IMR-90 (cell line): Measurements from ENCODE around the gene HUWE1. TPM values are rescaled to one million over a fixed set of nuclear protein-coding genes. Genes with fewer than 3 reads are reported as not detected.
"Not testable (repeated sequence)": the region's sequence is repeated elsewhere in the genome, so short reads cannot be mapped to it uniquely, and the experiment has no call there.

ENCODE experiments used
- ATAC-seq: fragments of 200-7000 bp; cut with Tn5 transposase; 2 replicates; pipeline ENCODE4 v1.9.1; 2020; ENCODE audit warnings: low read depth, mild to moderate bottlenecking, moderate library complexity
- BruUV-seq: library from RNA; stranded (reverse); fragments of 400-500 nt; replicated peaks from 2 replicates; lab custom pipeline; 2021; lab: Mats Ljungman, UMichigan
- CTCF ChIA-PET: fragments of 300-600 bp; formaldehyde crosslinking; extraction: SDS; loops from one replicate; lab custom pipeline; 2021; ENCODE audit warnings: antibody characterized with exemption; lab: Yijun Ruan, JAX
- POLR2A ChIA-PET: fragments of 300-600 bp; sonication (Branson Sonifier 250); formaldehyde crosslinking; loops from one replicate; lab custom pipeline; 2022; ENCODE audit warnings: antibody characterized with exemption; ENCODE audit not compliant: unreplicated experiment; lab: Charles Lee
- DNase-seq: peaks from one replicate; pipeline ENCODE4 v3.0.0; 2013
- H2AFZ ChIP-seq: replicated peaks from 2 replicates; pipeline ENCODE3; 2013; ENCODE audit warnings: low read length, mild to moderate bottlenecking; ENCODE audit not compliant: poor library complexity
- H2AK5ac ChIP-seq: 2 replicates; pipeline ENCODE4 v1.6.1; 2013; ENCODE audit warnings: low read depth, low read length, inconsistent platforms
- H2AK9ac ChIP-seq: replicated peaks from 2 replicates; pipeline ENCODE3; 2013; ENCODE audit warnings: mild to moderate bottlenecking, low read depth, low read length, moderate library complexity; ENCODE audit not compliant: poor library complexity
- H2BK120ac ChIP-seq: 2 replicates; pipeline ENCODE4 v1.6.1; 2013; ENCODE audit warnings: low read depth, low read length, inconsistent platforms
- H2BK15ac ChIP-seq: 3 replicates; pipeline ENCODE4 v1.6.1; 2013; ENCODE audit warnings: low read depth, low read length, inconsistent platforms
- H2BK20ac ChIP-seq: 2 replicates; pipeline ENCODE4 v1.6.1; 2013; ENCODE audit warnings: low read depth, mild to moderate bottlenecking, inconsistent platforms, low read length, moderate library complexity
- H2BK5ac ChIP-seq: 2 replicates; pipeline ENCODE4 v1.6.1; 2013; ENCODE audit warnings: mild to moderate bottlenecking, low read depth, low read length, inconsistent platforms; ENCODE audit not compliant: poor library complexity, severe bottlenecking
- H3K14ac ChIP-seq: replicated peaks from 2 replicates; pipeline ENCODE4 v1.6.1; 2013; ENCODE audit warnings: low read depth, low read length, inconsistent platforms
- H3K18ac ChIP-seq: 2 replicates; pipeline ENCODE4 v1.6.1; 2013; ENCODE audit warnings: low read depth, low read length, control low read depth
- H3K23ac ChIP-seq: 2 replicates; pipeline ENCODE4 v1.6.1; 2013; ENCODE audit warnings: low read depth, low read length, inconsistent platforms
- H3K27ac ChIP-seq: 2 replicates; pipeline ENCODE4 v1.5.1; 2013; ENCODE audit warnings: mild to moderate bottlenecking, control low read depth, low read length; ENCODE audit not compliant: insufficient read depth
- H3K27me3 ChIP-seq: 2 replicates; pipeline ENCODE4 v1.6.1; 2013; ENCODE audit warnings: low read length; ENCODE audit not compliant: control insufficient read depth, insufficient read depth
- H3K36me3 ChIP-seq: 2 replicates; pipeline ENCODE4 v1.6.1; 2013; ENCODE audit warnings: low read length, mixed read lengths; ENCODE audit not compliant: control insufficient read depth, insufficient read depth
- H3K4ac ChIP-seq: 2 replicates; pipeline ENCODE4 v1.6.1; 2013; ENCODE audit warnings: low read depth, low read length, inconsistent platforms
- H3K4me1 ChIP-seq: 2 replicates; pipeline ENCODE4 v1.6.1; 2013; ENCODE audit warnings: low read length, mixed read lengths; ENCODE audit not compliant: control insufficient read depth, insufficient read depth
- H3K4me2 ChIP-seq: 2 replicates; pipeline ENCODE4 v1.6.1; 2013; ENCODE audit warnings: low read depth, mild to moderate bottlenecking, control low read depth, low read length, moderate library complexity
- H3K4me3 ChIP-seq: 2 replicates; pipeline ENCODE4 v1.5.1; 2013; ENCODE audit warnings: low read depth, mild to moderate bottlenecking, control low read depth, low read length, moderate library complexity; ENCODE audit not compliant: insufficient read depth
- H3K56ac ChIP-seq: 2 replicates; pipeline ENCODE4 v1.6.1; 2013; ENCODE audit warnings: low read length, inconsistent platforms; ENCODE audit not compliant: insufficient read depth; ENCODE audit errors: extremely low read depth
- H3K79me1 ChIP-seq, 2 experiments: 2 replicates each; pipeline ENCODE4 v1.6.1; 2013; ENCODE audit warnings: low read length in 2 of 2, inconsistent platforms in 1 of 2, low read depth in 1 of 2
- H3K9ac ChIP-seq: 2 replicates; pipeline ENCODE4 v1.6.1; 2013; ENCODE audit warnings: low read depth, low read length, control low read depth
- H3K9me1 ChIP-seq: 2 replicates; pipeline ENCODE4 v1.6.1; 2013; ENCODE audit warnings: low read length, inconsistent platforms; ENCODE audit not compliant: insufficient read depth
- H3K9me3 ChIP-seq: 2 replicates; pipeline ENCODE4 v1.6.1; 2013; ENCODE audit warnings: low read length; ENCODE audit not compliant: control insufficient read depth, insufficient read depth
- H4K20me1 ChIP-seq: 2 replicates; pipeline ENCODE4 v1.6.1; 2013; ENCODE audit warnings: low read length, inconsistent platforms; ENCODE audit not compliant: insufficient read depth
- H4K5ac ChIP-seq: 2 replicates; pipeline ENCODE4 v1.6.1; 2013; ENCODE audit warnings: mild to moderate bottlenecking, low read depth, low read length, control low read depth
- H4K8ac ChIP-seq, 2 experiments: 2 replicates each; pipeline ENCODE4 v1.6.1; 2013; ENCODE audit warnings: low read depth in 2 of 2, low read length in 2 of 2, control low read depth in 1 of 2, inconsistent platforms in 1 of 2
- H4K91ac ChIP-seq: 2 replicates; pipeline ENCODE4 v1.6.1; 2013; ENCODE audit warnings: low read depth, low read length, inconsistent platforms; ENCODE audit not compliant: insufficient read depth
- WGBS, 2 experiments: methylation state at CpG; one replicate each; pipeline versions ENCODE4 v1.1.5 to v1.1.7; 2013; ENCODE audit warnings: missing lambda C conversion rate in 2 of 2; ENCODE audit not compliant: insufficient read length in 1 of 2; ENCODE audit errors: extremely low coverage in 2 of 2; 5-methylcytosine and 5-hydroxymethylcytosine counted together
- dilution Hi-C: fragments of 300-500 bp; cut with HindIII; formaldehyde crosslinking; loops from one replicate; pipeline ENCODE4 v1.14.3; 2018; ENCODE audit warnings: low sequenced_read_pairs; ENCODE audit not compliant: unreplicated experiment
- in situ Hi-C: fragments of 300-500 bp; cut with MboI; formaldehyde crosslinking; loops from 3 replicates; pipeline ENCODE4 v1.14.3; 2019; ENCODE audit warnings: low sequenced_read_pairs, inconsistent platforms, mixed read lengths
- intact Hi-C: fragments of 100-400 bp; cut with micrococcal nuclease; formaldehyde crosslinking; loops from 2 replicates; pipeline ENCODE4 v1.10.0; 2022
- polyA plus RNA-seq, 3 experiments: library from polyadenylated mRNA; depleted of rRNA; stranded (reverse); fragments of >200 nt; gene quantifications; 2 replicates each; pipeline ENCODE4 v1.2.3, GENCODE V29; 2012; ENCODE audit warnings: low replicate concordance in 1 of 3
- total RNA-seq: library from RNA; depleted of rRNA; stranded (reverse); fragments of >200 nt; gene quantifications from 2 replicates; pipeline ENCODE4 v1.2.3, GENCODE V29; 2012

Gene HUWE1
- total and polyA plus RNA-seq, 2 of the 4 experiments (the other 2 are of a cell fraction), result 47.6 to 57.7 TPM

- H3K23ac ChIP-seq, H4K20me1 ChIP-seq, H4K5ac ChIP-seq, H3K14ac ChIP-seq, H2AK5ac ChIP-seq, POLR2A ChIA-PET, H3K4ac ChIP-seq, H3K79me1 ChIP-seq, H2AFZ ChIP-seq, H2BK15ac ChIP-seq, intact Hi-C loops, H3K9ac ChIP-seq, DNase-seq, H2BK5ac ChIP-seq, H3K27me3 ChIP-seq, H3K56ac ChIP-seq, H2BK20ac ChIP-seq, H3K18ac ChIP-seq, CTCF ChIA-PET, H3K4me2 ChIP-seq, dilution Hi-C loops, H2AK9ac ChIP-seq, H4K8ac ChIP-seq, H3K4me1 ChIP-seq, H3K36me3 ChIP-seq, BruUV-seq, H3K9me3 ChIP-seq, ATAC-seq, H2BK120ac ChIP-seq, H3K9me1 ChIP-seq, H4K91ac ChIP-seq, H3K4me3 ChIP-seq, in situ Hi-C loops, H3K27ac ChIP-seq: not testable (repeated sequence)
- no CpG with 5 or more reads among the region's 32 CpGs for WGBS, 2 experiments
These were observed 35.1 kb upstream of the HUWE1 start for GRCh38 chrX:53721610-53722009.

- H4K20me1 ChIP-seq, H2BK120ac ChIP-seq, dilution Hi-C loops, H3K79me1 ChIP-seq, H3K4me3 ChIP-seq, H2BK5ac ChIP-seq, H2AK9ac ChIP-seq, H4K91ac ChIP-seq, H3K27ac ChIP-seq, H3K9me1 ChIP-seq, H3K36me3 ChIP-seq, H2BK15ac ChIP-seq, BruUV-seq, H3K56ac ChIP-seq, ATAC-seq, CTCF ChIA-PET, intact Hi-C loops, H3K4ac ChIP-seq, H4K8ac ChIP-seq, H3K4me1 ChIP-seq, H4K5ac ChIP-seq, POLR2A ChIA-PET, H3K4me2 ChIP-seq, H3K18ac ChIP-seq, H2AK5ac ChIP-seq, H3K9ac ChIP-seq, H2BK20ac ChIP-seq, H3K14ac ChIP-seq, H3K27me3 ChIP-seq, in situ Hi-C loops, H3K23ac ChIP-seq, H2AFZ ChIP-seq, DNase-seq, H3K9me3 ChIP-seq: not testable (repeated sequence)
- no CpG with 5 or more reads among the region's 7 CpGs for WGBS, 2 experiments
These were observed 33.1 kb upstream of the HUWE1 start for GRCh38 chrX:53719666-53720065.
